ENCODE results near the gene GSS. TPM values are rescaled to one million over a fixed set of nuclear protein-coding genes. Genes with fewer than 3 reads are reported as not detected.

The GSS gene
- total RNA-seq, 2 experiments from 2014 or later, result 54.2 to 60.0 TPM

GRCh38 chr20:34979366-34980153 is 24.0 kb upstream of the GSS start:
- ChIA-PET POLR2A (no interaction called here), CTCF (no interaction called here)
- Mint-ChIP-seq H3K4me1 (no peaks in the 10 kb centered on the region), H3K4me3 (no peak overlapping the region), H3K27me3 (peaks cover 16% of the 10 kb centered on the region), H3K36me3 (ENCODE audit: low read depth) (no peaks in the 10 kb centered on the region), H3K27ac (no peak overlapping the region), H3K9me3 (no peaks in the 10 kb centered on the region)
- DNase-seq, result no peak

GRCh38 chr20:34978092-34978744 is 22.6 kb upstream of the GSS start:
- Mint-ChIP-seq H3K36me3 (ENCODE audit: low read depth) (no peaks in the 10 kb centered on the region), H3K27me3 (peaks cover 10% of the 10 kb centered on the region), H3K27ac (no peak overlapping the region), H3K9me3 (no peaks in the 10 kb centered on the region), H3K4me1 (no peaks in the 10 kb centered on the region), H3K4me3 (no peak overlapping the region)
- no peak for DNase-seq
- ChIA-PET POLR2A (interaction anchor here (1.1 kb wide), 1 partner anchor 9 kb away, joined by 3 read pairs; no protein-coding TSS in a partner anchor), CTCF (no interaction called here)

- CTCF ChIA-PET, result no interaction called here
- no peak overlapping the region for H3K4me3 Mint-ChIP-seq
Measured at GRCh38 chr20:34977365-34978091, 21.9 kb upstream of the GSS start.

GRCh38 chr20:34976286-34976685 is 20.7 kb upstream of the GSS start:
- Mint-ChIP-seq H3K4me3 (no peak overlapping the region), H3K36me3 (ENCODE audit: low read depth) (no peaks in the 10 kb centered on the region), H3K9me3 (no peaks in the 10 kb centered on the region), H3K4me1 (no peaks in the 10 kb centered on the region), H3K27me3 (peaks cover 5% of the 10 kb centered on the region), H3K27ac (no peak overlapping the region)
- POLR2A ChIA-PET, result no interaction called here
- CTCF ChIA-PET, result no interaction called here
- DNase-seq, result no peak

More at GRCh38 chr20:34977365-34978091, 21.9 kb upstream of the GSS start:
- H3K36me3 Mint-ChIP-seq (ENCODE audit: low read depth), result no peaks in the 10 kb centered on the region
- peaks cover 8% of the 10 kb centered on the region for H3K27me3 Mint-ChIP-seq
- H3K4me1 Mint-ChIP-seq, result no peaks in the 10 kb centered on the region
- POLR2A ChIA-PET, result interaction anchor here (1.1 kb wide), 1 partner anchor 8 kb away, joined by 3 read pairs; no protein-coding TSS in a partner anchor
- no peak for DNase-seq
- H3K9me3 Mint-ChIP-seq, result no peaks in the 10 kb centered on the region
- no peak overlapping the region for H3K27ac Mint-ChIP-seq

- no peaks in the 10 kb centered on the region for H3K9me3 Mint-ChIP-seq
- no peak for DNase-seq
- POLR2A ChIA-PET, result no interaction called here
- no peaks in the 10 kb centered on the region for H3K36me3 Mint-ChIP-seq (ENCODE audit: low read depth)
- H3K4me1 Mint-ChIP-seq, result no peaks in the 10 kb centered on the region
- no peak overlapping the region for H3K4me3 Mint-ChIP-seq
- H3K27me3 Mint-ChIP-seq, result peaks cover 5% of the 10 kb centered on the region
- CTCF ChIA-PET, result interaction anchor here (0.6 to 1.1 kb wide), 4 partner anchors 15 to 295 kb away, joined by 3 to 4 read pairs (median 4); no protein-coding TSS in a partner anchor
- H3K27ac Mint-ChIP-seq, result no peak overlapping the region
Measured at GRCh38 chr20:34974246-34974645, 18.6 kb upstream of the GSS start.

- POLR2A ChIA-PET, result interaction anchor here (0.8 to 1.4 kb wide), 3 partner anchors 16 to 29 kb away, joined by 3 to 4 read pairs (median 3); partner anchors contain the start of genes GSS and MYH7B
- H3K4me1 Mint-ChIP-seq, result no peaks in the 10 kb centered on the region
- no peaks in the 10 kb centered on the region for H3K9me3 Mint-ChIP-seq
- CTCF ChIA-PET, result interaction anchor here (0.6 kb wide), 1 partner anchor 189 kb away, joined by 4 read pairs; no protein-coding TSS in a partner anchor
- no peak overlapping the region for H3K27ac Mint-ChIP-seq
- DNase-seq, result no peak
- H3K4me3 Mint-ChIP-seq, result no peak overlapping the region
- H3K27me3 Mint-ChIP-seq, result peaks cover 3% of the 10 kb centered on the region
- H3K36me3 Mint-ChIP-seq (ENCODE audit: low read depth), result no peaks in the 10 kb centered on the region
Measured at GRCh38 chr20:34971561-34972235, 16.1 kb upstream of the GSS start.

GRCh38 chr20:34970846-34971560 is 15.4 kb upstream of the GSS start:
- no peak overlapping the region for H3K27ac Mint-ChIP-seq
- H3K27me3 Mint-ChIP-seq, result peaks cover 3% of the 10 kb centered on the region
- H3K9me3 Mint-ChIP-seq, result no peaks in the 10 kb centered on the region
- no peaks in the 10 kb centered on the region for H3K36me3 Mint-ChIP-seq (ENCODE audit: low read depth)
- no peak overlapping the region for H3K4me3 Mint-ChIP-seq
- CTCF ChIA-PET, result interaction anchor here (0.6 to 1.0 kb wide), 2 partner anchors 15 to 190 kb away, joined by 3 to 4 read pairs; partner anchors contain the start of genes GSS and MYH7B
- no peaks in the 10 kb centered on the region for H3K4me1 Mint-ChIP-seq
- no peak for DNase-seq
- POLR2A ChIA-PET, result interaction anchor here (0.6 to 0.8 kb wide), 2 partner anchors 26 to 207 kb away, joined by 3 read pairs; no protein-coding TSS in a partner anchor

GRCh38 chr20:34970193-34970840 is 14.7 kb upstream of the GSS start:
- Mint-ChIP-seq H3K4me1 (no peaks in the 10 kb centered on the region), H3K27ac (no peak overlapping the region), H3K9me3 (no peaks in the 10 kb centered on the region), H3K27me3 (peaks cover 3% of the 10 kb centered on the region), H3K36me3 (ENCODE audit: low read depth) (no peaks in the 10 kb centered on the region), H3K4me3 (no peak overlapping the region)
- DNase-seq, result no peak
- ChIA-PET CTCF (interaction anchor here (1.0 kb wide), 1 partner anchor 14 kb away, joined by 3 read pairs; the partner anchor contains the start of genes GSS and MYH7B), POLR2A (interaction anchor here (0.6 kb wide), 1 partner anchor 208 kb away, joined by 3 read pairs; no protein-coding TSS in a partner anchor)

- no peak for DNase-seq
- ChIA-PET POLR2A (no interaction called here), CTCF (interaction anchor here (1.3 kb wide), 1 partner anchor 12 kb away, joined by 3 read pairs; the partner anchor contains the start of genes GSS and MYH7B)
- Mint-ChIP-seq H3K9me3 (no peaks in the 10 kb centered on the region), H3K27me3 (peaks cover 2% of the 10 kb centered on the region), H3K4me1 (no peaks in the 10 kb centered on the region), H3K27ac (no peak overlapping the region), H3K36me3 (ENCODE audit: low read depth) (no peaks in the 10 kb centered on the region), H3K4me3 (no peak overlapping the region)
Measured at GRCh38 chr20:34968042-34968775, 12.6 kb upstream of the GSS start.

- POLR2A ChIA-PET, result no interaction called here
- Mint-ChIP-seq H3K27me3 (peaks cover 2% of the 10 kb centered on the region), H3K4me1 (no peaks in the 10 kb centered on the region), H3K4me3 (no peak overlapping the region), H3K9me3 (no peaks in the 10 kb centered on the region), H3K27ac (no peak overlapping the region), H3K36me3 (ENCODE audit: low read depth) (no peaks in the 10 kb centered on the region)
- CTCF ChIA-PET, result interaction anchor here (1.3 kb wide), 1 partner anchor 12 kb away, joined by 3 read pairs; the partner anchor contains the start of genes GSS and MYH7B
- DNase-seq, result no peak
Measured at GRCh38 chr20:34967421-34967820, 11.8 kb upstream of the GSS start.

- no peak overlapping the region for H3K27ac Mint-ChIP-seq
Measured at GRCh38 chr20:34965051-34965450, 9.4 kb upstream of the GSS start.

More at GRCh38 chr20:34965051-34965450, 9.4 kb upstream of the GSS start:
- Mint-ChIP-seq H3K4me1 (peaks cover 5% of the 10 kb centered on the region), H3K9me3 (no peaks in the 10 kb centered on the region), H3K4me3 (no peak overlapping the region), H3K27me3 (peaks cover 2% of the 10 kb centered on the region), H3K36me3 (ENCODE audit: low read depth) (no peaks in the 10 kb centered on the region)
- no peak for DNase-seq
- ChIA-PET CTCF (no interaction called here), POLR2A (no interaction called here)

Measured in activated CD4-positive, alpha-beta memory T cell treated with anti-CD3 and anti-CD28 coated beads, Interleukin-2, amount 10 ng/mL, durations not matched to agents 7 days and 5 days (primary cell).